CD4-positive, alpha-beta T cell (primary cell): Measurements from ENCODE around the gene LDLRAD4. TPM values are rescaled to one million over a fixed set of nuclear protein-coding genes. Genes with fewer than 3 reads are reported as not detected.

Experiments
- ATAC-seq: fragments of 200-7000 bp; cut with Tn5 transposase; one replicate; pipeline ENCODE4 v1.10.0; 2022; ENCODE audit warnings: mild to moderate bottlenecking; ENCODE audit not compliant: poor library complexity
- CTCF ChIA-PET: fragments of 350-600 bp; sonication (Branson Sonifier 250); formaldehyde crosslinking; loops from one replicate; lab custom pipeline; 2021; ENCODE audit warnings: antibody characterized with exemption, inconsistent platforms; lab: Charles Lee
- POLR2A ChIA-PET: fragments of 350-600 bp; sonication (Branson Sonifier 250); formaldehyde crosslinking; loops from one replicate; lab custom pipeline; 2021; ENCODE audit warnings: antibody characterized with exemption, inconsistent platforms; lab: Charles Lee
- DNase-seq, 14 experiments: peaks; one replicate each; pipeline ENCODE4 v3.0.0-alpha.2; 2013 to 2020; ENCODE audit warnings: mixed read lengths in 2 of 14
- H3K27ac ChIP-seq, 2 donors: one replicate each; pipeline versions ENCODE4 v1.5.1 to v1.7.0; 2013; ENCODE audit warnings: low read length in 2 of 2, low read depth in 1 of 2, mild to moderate bottlenecking in 1 of 2
- H3K27me3 ChIP-seq, 2 experiments: 1 replicate in 1 of 2; 2 replicates in 1 of 2; pipeline versions ENCODE4 v1.6.1 to v1.7.0; 2013; ENCODE audit warnings: low read length in 2 of 2, control low read depth in 1 of 2, mild to moderate bottlenecking in 1 of 2, moderate library complexity in 1 of 2; ENCODE audit not compliant: insufficient read depth in 2 of 2, control insufficient read depth in 1 of 2
- H3K36me3 ChIP-seq: one replicate; pipeline ENCODE4 v1.6.1; 2013; ENCODE audit warnings: low read length, control low read depth; ENCODE audit not compliant: insufficient read depth
- H3K4me1 ChIP-seq: one replicate; pipeline ENCODE4 v1.6.1; 2013; ENCODE audit warnings: low read length, control low read depth; ENCODE audit not compliant: insufficient read depth
- H3K4me3 ChIP-seq: one replicate; pipeline ENCODE4 v1.5.1; 2013; ENCODE audit warnings: mild to moderate bottlenecking, low read length, moderate library complexity
- H3K9me3 ChIP-seq, 2 experiments: 1 replicate in 1 of 2; 2 replicates in 1 of 2; pipeline versions ENCODE4 v1.6.1 to v1.7.0; 2013; ENCODE audit warnings: low read length in 2 of 2, mild to moderate bottlenecking in 2 of 2, control low read depth in 1 of 2, moderate library complexity in 1 of 2; ENCODE audit not compliant: control insufficient read depth in 1 of 2, insufficient read depth in 1 of 2
- H3K27ac Mint-ChIP-seq: one replicate; pipeline ENCODE4 v1.8.0; 2020; ENCODE audit warnings: mixed read lengths
- H3K27me3 Mint-ChIP-seq: one replicate; pipeline ENCODE4 v1.8.0; 2021; ENCODE audit warnings: mixed read lengths
- H3K36me3 Mint-ChIP-seq: one replicate; pipeline ENCODE4 v1.8.0; 2021; ENCODE audit warnings: low read depth, mixed read lengths
- H3K4me1 Mint-ChIP-seq: one replicate; pipeline ENCODE4 v1.8.0; 2021; ENCODE audit warnings: low read depth, mixed read lengths
- H3K4me3 Mint-ChIP-seq: one replicate; pipeline ENCODE4 v1.8.0; 2020; ENCODE audit warnings: mild to moderate bottlenecking, mixed read lengths
- H3K9me3 Mint-ChIP-seq: one replicate; pipeline ENCODE4 v1.8.0; 2020; ENCODE audit warnings: mixed read lengths
- CTCF ChIP-seq: fragments of 200-600 bp; IDR thresholded peaks from one replicate; pipeline ENCODE4 v1.8.0; 2022; ENCODE audit warnings: antibody characterized with exemption, mild to moderate bottlenecking
- intact Hi-C, 2 experiments: fragments of 100-400 bp; cut with DNase I in 1 of 2; cut with micrococcal nuclease in 1 of 2; formaldehyde crosslinking; loops; one replicate each; pipeline versions ENCODE4 v1.15.1 to v1.9.0; 2023 to 2025; cut with DNase I, micrococcal nuclease
- total RNA-seq, 174 experiments: library from RNA in 2 of 174; stranded (reverse) in 2 of 174; gene quantifications; one replicate each; pipeline ENCODE4 v1.2.3 and lab custom pipeline; 2021 to 2026

LDLRAD4 gene
- total RNA-seq, 2 experiments from 2014 or later = 51.9 to 52.7 TPM

- Histone ChIP-seq H3K9me3 (no peaks in the 10 kb centered on the region), H3K4me3 (no peak overlapping the region), H3K36me3 (no peaks in the 10 kb centered on the region), H3K27me3 (no peaks in the 10 kb centered on the region), H3K4me1 (no peaks in the 10 kb centered on the region), H3K27ac (no peak overlapping the region)
- H3K27ac Mint-ChIP-seq = no peak overlapping the region
- ATAC-seq (no peak), DNase-seq (no peak)
- no peak overlapping the region for H3K4me3 Mint-ChIP-seq
- ChIA-PET POLR2A (no interaction called here), CTCF (no interaction called here)
- no peaks in the 10 kb centered on the region for H3K9me3 Mint-ChIP-seq
- H3K36me3 Mint-ChIP-seq = peaks cover 5% of the 10 kb centered on the region
- TF ChIP-seq CTCF = no peak
- H3K4me1 Mint-ChIP-seq = no peaks in the 10 kb centered on the region
- no peaks in the 10 kb centered on the region for H3K27me3 Mint-ChIP-seq
- intact Hi-C loops = no loop called here
Observed at GRCh38 chr18:13660510-13660909, 441.9 kb downstream of the LDLRAD4 start.

GRCh38 chr18:13661051-13661778, 442.7 kb downstream of the LDLRAD4 start:
- ChIA-PET CTCF (no interaction called here), POLR2A (no interaction called here)
- Histone ChIP-seq H3K9me3 (no peaks in the 10 kb centered on the region), H3K27me3 (no peaks in the 10 kb centered on the region), H3K36me3 (peaks cover under 1% of the 10 kb centered on the region), H3K4me3 (no peak overlapping the region), H3K27ac (no peak overlapping the region), H3K4me1 (no peaks in the 10 kb centered on the region)
- ATAC-seq (no peak), DNase-seq (no peak)
- Mint-ChIP-seq H3K27me3 (no peaks in the 10 kb centered on the region), H3K27ac (no peak overlapping the region), H3K4me1 (no peaks in the 10 kb centered on the region), H3K4me3 (no peak overlapping the region), H3K36me3 (peaks cover 8% of the 10 kb centered on the region), H3K9me3 (no peaks in the 10 kb centered on the region)
- TF ChIP-seq CTCF = no peak
- intact Hi-C loops = no loop called here

GRCh38 chr18:13661779-13662256, 443.3 kb downstream of the LDLRAD4 start:
- Mint-ChIP-seq H3K36me3 (peaks cover 13% of the 10 kb centered on the region), H3K27ac (no peak overlapping the region), H3K4me1 (no peaks in the 10 kb centered on the region), H3K4me3 (no peak overlapping the region), H3K27me3 (no peaks in the 10 kb centered on the region), H3K9me3 (no peaks in the 10 kb centered on the region)
- ChIA-PET CTCF (no interaction called here), POLR2A (no interaction called here)
- Histone ChIP-seq H3K36me3 (peaks cover 4% of the 10 kb centered on the region), H3K4me1 (no peaks in the 10 kb centered on the region), H3K4me3 (no peak overlapping the region), H3K27ac (no peak overlapping the region), H3K27me3 (no peaks in the 10 kb centered on the region), H3K9me3 (no peaks in the 10 kb centered on the region)
- DNase-seq = no peak
- ATAC-seq = no peak
- TF ChIP-seq CTCF = no peak
- intact Hi-C loops = no loop called here
